GOT3 (cell line): ENCODE measurements around the gene ASTN2.

ENCODE experiments used
- DNase-seq: peaks from one replicate; lab custom pipeline; 2025; ENCODE audit warnings: mixed read lengths; lab: John Stamatoyannopoulos, UW

The ASTN2 gene

DNA sequence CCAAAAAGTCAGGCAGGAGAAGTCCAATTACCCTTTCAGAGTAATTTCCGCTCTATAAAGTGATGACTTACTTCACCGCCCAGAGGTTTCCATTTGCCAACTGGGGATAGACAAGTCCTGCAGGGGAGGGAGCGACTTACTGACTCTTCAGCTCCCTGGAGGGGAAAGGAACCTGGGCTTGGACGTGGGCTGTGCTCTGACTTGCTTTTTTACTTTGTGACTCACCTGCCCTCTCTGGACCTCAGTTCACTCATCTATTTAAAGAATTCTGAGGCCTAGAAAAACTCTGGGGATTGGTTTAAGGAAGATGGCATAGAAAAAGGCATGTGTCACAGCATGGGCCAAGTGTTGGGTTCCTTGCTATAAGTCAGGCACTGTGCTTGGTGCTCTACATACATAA, 908.2 kb downstream of the ASTN2 start:
- DNase-seq, result no peak

- no peak for DNase-seq
Measured at GRCh38 chr9:116504893-116505480, 909.9 kb downstream of the ASTN2 start.

DNA sequence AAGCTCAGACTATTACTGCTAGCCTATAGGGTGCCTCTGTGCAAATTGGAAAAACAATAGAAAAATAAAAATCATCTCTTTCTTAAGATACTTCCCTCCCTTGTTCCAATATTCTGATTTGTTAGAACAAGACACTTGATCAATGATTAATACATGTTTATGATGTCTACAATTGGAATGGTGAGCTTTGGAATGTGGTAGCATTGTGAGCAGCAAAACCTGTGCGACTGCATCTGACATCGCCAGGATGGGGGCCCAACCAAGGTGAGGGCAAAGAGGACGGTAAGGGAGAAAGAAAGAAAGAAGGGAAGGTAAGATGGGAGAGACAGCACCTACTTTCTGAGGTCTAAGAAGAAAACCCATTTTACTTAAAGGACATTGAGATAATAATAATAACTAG, 910.8 kb downstream of the ASTN2 start:
- DNase-seq, result no peak

DNA sequence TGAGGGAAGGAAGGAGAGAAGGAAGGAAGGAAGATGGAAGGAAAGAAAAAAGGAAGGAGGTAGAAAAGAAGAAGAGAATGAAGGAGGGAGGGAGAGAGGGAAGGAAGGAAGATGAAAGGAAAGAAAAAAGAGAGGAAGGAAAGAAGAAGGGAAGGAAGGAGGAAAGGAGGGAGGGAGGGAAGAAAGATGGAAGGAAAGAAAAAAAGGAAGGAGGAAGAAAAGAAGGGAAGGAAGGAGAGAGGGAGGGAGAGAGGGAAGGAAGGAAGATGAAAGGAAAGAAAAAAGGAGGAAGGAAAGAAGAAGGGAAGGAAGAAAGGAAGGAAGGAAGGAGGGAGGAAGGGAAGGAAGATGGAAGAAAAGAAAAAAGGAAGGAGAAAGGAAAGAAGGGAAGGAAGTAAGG, 912.1 kb downstream of the ASTN2 start:
- DNase-seq, result no peak

DNA sequence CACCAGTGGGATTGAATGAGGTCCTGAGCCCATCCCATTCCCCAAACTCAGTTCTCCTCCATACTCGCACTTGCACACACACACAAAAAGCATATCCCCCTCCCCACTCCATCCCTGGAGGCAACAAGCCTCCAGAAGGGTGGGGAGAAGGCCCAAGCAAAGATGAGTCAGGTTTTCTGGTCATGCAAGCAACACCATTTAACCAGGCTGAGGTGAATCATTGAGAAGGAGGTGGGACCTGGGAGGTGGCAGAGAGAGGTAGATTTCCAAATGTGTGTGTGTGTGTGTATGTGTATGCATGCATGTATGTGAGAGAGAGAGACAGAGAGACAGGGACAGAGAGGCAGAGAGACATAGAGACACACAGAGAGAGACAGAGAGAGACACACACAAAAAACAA, 913.0 kb downstream of the ASTN2 start:
- no peak for DNase-seq

GRCh38 chr9:116499986-116500871, 914.6 kb downstream of the ASTN2 start:
- DNase-seq, result no peak

DNA sequence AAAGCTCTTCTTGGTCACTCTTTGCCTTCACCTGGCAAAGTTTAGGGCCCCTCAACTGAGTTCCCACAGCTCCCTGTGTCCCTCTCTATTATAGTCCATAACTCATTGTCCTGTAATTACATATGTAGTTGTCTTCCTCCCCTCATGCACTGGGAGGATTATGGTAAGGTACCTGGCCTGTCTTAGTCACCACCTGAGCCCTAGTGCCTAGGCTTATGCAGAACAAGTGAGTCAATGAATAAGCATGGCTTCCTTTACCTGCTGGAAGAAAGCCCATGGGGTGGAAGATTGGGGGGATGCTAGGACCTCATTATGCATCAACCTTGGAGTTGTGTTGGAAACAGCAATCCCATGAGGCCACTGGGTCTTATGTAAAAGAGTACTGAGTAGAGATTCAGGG, 915.4 kb downstream of the ASTN2 start:
- no peak for DNase-seq

- DNase-seq, result no peak
Measured at GRCh38 chr9:116497095-116497890, 917.6 kb downstream of the ASTN2 start.

DNA sequence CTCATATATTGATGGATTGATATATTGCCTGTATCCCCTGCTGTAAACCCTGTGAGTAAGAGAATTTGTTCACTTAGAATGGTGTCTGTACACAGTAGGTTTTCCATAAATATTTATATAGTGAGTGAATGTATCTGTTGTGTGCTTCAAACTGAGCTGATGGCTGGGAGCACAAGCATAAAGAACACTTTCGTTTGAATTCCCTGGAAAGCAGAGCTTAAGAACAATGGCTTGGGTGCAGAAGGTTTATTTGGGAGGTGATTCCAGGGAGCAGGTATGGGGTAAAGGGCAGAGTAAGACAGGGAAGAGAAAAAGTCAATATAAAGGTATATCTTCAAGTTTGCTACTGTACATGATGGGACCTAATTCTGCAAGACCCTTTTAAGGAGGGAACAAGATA, 918.7 kb downstream of the ASTN2 start:
- DNase-seq, result no peak

GRCh38 chr9:116495725-116496124, 919.1 kb downstream of the ASTN2 start:
- no peak for DNase-seq

- DNase-seq, result no peak
Measured at GRCh38 chr9:116494815-116495634, 919.8 kb downstream of the ASTN2 start.

DNA sequence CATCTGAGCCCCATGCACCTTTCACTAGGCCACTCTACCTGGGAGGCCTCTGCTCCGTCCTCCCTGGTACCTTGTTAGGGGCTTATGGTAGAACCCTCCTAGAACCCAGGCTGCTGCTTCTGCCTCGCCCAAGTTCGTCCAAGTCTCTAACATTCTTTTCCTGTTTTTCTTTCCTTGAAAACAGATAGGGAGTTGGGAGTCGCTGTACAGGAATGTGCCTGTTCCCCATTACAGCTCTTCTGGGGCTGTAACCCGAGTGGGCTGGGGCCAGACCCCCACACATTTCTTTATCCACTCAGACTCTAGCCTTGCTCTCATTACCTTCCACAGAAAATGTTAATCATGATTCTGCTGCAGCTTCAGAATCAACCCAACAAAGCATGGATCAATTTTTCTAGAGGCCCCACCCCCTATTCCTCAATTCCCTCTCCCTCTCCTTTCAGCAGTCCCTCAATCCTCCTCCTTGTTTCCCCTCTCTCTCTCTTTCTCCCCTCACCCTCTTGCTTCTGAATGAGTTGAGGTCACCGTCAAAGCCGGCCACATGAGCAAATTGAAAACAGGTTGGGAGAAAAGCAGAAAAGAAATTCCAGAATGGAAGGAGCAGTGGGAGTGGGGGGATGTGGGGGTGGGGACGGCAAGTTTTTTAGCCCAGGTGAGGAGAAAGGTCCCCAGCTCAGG, 921.5 kb downstream of the ASTN2 start:
- DNase-seq, result no peak

DNA sequence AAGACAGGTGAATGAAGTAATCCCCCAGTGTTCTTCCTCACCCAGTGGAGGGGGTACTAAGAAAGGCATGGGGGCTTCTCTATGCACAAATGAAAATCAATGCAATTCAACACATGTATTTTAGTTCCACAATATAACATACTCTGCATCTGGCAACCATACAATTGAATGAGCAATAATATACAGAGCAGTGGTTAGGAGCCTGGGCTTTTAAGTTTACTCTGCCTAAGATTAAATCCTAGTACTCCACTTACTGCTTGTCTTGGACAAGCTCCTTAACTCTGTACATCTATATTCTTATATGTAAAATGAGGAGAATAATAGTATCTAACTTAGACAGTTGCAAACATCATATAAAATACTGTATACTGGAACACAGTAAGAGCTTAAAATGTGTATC, 923.2 kb downstream of the ASTN2 start:
- DNase-seq, result no peak

DNA sequence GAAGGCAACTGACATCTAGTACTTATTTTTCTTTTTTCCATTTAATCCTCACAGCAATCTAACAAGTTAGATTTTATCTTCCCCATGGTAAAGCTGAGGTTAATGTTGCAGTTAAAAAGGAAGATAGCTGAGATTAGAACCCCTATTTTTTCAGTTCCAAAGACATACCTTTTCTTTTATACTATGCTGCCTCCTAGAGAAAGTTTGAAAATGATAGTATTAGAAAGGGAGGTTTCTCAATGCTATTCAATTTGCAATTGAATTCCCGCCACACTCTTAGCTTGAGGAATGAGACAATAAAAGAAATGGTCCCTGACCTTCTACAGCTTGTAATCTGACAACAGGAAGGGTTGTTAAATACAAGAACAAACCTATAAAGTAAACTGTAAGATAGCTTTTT, 923.6 kb downstream of the ASTN2 start:
- DNase-seq, result no peak

- no peak for DNase-seq
Measured at GRCh38 chr9:116490321-116490720, 924.5 kb downstream of the ASTN2 start.

GRCh38 chr9:116488373-116488772, 926.5 kb downstream of the ASTN2 start:
- DNase-seq, result no peak

DNA sequence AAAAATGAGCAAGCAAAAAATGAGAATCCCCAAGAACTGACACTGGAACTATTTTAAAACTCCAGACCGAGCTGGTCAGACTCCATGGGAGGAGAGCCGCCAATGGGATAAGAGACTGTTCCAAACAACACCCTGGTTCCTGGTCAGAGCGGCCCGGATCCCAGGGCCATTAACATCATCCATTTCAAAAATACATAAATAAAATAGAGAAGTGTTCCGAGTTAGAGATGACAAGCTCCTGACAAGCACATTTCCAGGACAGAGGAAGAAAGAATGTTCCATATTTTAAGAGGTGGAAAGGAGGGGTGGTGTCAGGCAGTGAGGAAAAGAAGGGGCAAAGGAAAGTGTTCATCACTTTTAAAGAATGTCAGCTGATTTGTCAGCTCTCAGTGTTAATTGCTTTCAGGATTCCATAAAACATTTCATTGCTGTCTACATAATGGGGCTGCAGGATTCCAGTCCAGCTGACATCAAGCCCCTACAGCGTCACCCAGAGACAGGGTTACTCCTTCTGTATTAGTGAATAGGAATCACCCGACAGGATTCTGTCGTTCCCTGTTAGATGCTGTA, 930.3 kb downstream of the ASTN2 start:
- DNase-seq, result no peak

DNA sequence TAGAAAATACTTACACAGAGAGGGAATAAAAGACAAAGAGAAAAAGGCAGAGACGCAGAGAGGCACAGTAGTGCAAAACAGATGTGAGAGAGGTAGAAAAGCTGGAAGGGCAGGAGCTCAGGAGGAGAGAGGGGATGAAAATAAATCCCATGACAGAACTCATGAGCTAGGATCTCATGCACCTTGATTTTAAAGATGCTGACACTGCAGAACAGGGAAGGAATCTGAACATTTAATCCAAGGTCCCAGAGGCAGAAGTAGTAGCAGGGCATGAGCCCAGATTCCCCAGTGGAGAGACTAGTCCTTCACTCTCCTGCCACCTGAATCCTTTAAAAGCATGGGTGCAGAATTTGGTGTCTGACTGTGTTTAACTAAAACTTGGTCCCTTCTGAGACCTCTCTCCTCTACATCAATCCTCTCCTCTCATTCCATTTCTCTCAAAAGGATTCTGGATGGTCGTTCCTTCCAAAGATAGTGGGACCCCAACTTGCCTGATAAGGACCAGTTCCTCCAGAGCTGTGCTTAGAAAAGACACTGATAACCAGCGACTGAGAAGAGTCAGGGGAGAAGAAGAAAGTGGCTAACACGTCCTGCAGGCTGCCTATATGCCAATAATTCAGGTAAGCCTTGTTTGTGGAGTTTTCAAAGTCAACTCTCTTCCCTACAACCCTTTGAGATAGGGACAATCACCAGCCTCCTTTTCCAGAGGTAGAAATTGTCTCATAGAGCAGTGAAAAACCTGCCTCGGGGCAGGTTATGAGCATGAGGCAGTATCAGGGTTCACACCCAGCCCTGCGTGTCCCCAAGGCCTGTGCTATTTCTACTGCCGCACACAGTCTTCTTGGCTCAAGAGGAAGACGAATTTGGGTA, 931.0 kb downstream of the ASTN2 start:
- no peak for DNase-seq

GRCh38 chr9:116482740-116483139, 932.1 kb downstream of the ASTN2 start:
- DNase-seq, result no peak

DNA sequence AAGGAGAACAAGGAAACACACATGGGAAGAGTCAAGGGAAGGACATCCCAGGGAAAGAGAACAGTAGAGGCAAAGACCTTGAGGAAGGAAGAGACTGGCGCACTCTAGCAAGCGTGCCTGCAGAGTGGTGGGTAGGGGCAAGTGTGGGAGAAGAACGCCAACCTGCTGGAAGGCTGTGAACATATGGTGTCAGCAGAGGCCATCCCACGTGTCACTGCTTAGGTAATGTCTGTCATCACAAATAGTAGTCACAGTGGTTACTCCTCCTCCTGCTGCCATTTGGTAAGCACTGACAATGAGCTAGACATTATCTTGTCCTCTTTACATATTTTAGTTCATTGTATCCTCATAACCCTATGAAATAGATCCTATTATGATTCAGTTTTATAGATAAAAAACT, 934.2 kb downstream of the ASTN2 start:
- DNase-seq, result no peak
